Coronary artery (tissue), 2 donors: Measurements from ENCODE around the gene IMPG2.

Experiments
- DNase-seq: peaks from one replicate; pipeline ENCODE4 v3.0.0-alpha.2; 2017; ENCODE audit warnings: low spot score
- H3K27ac ChIP-seq, 2 donors: fragments of 200-600 bp; sonication (generic); one replicate each; pipeline ENCODE4 v1.5.1; 2016 to 2019
- H3K4me3 ChIP-seq: fragments of 200-600 bp; sonication (generic); 2 replicates; pipeline ENCODE4 v1.5.1; 2016; ENCODE audit warnings: mild to moderate bottlenecking, moderate library complexity
- TF ChIP-seq, protein P1 (sequence below): fragments of 200-600 bp; sonication (generic); IDR thresholded peaks from one replicate; pipeline ENCODE4 v1.5.1; 2019; ENCODE audit warnings: antibody characterized with exemption

IMPG2 gene

DNA sequence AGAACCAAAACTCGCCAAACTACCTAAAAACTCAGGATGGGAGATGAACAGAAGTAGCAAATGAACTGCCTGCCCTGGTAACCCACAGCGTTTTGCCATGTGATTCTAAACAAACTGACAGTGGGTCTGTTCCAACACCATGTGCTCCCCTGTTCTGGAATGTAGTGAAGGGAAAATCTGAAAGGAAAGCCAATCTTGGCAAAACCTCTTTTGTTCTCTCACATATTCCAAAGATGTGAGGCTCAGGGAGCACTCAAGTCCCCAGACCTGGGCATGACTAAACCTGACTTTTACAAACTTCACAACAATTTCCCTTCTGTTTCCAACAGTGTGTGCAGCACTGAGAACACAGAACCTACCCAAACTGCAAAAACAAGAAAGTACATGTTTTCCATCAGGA is 116.1 kb downstream of the IMPG2 start:
- TF ChIP-seq, protein P1, sequence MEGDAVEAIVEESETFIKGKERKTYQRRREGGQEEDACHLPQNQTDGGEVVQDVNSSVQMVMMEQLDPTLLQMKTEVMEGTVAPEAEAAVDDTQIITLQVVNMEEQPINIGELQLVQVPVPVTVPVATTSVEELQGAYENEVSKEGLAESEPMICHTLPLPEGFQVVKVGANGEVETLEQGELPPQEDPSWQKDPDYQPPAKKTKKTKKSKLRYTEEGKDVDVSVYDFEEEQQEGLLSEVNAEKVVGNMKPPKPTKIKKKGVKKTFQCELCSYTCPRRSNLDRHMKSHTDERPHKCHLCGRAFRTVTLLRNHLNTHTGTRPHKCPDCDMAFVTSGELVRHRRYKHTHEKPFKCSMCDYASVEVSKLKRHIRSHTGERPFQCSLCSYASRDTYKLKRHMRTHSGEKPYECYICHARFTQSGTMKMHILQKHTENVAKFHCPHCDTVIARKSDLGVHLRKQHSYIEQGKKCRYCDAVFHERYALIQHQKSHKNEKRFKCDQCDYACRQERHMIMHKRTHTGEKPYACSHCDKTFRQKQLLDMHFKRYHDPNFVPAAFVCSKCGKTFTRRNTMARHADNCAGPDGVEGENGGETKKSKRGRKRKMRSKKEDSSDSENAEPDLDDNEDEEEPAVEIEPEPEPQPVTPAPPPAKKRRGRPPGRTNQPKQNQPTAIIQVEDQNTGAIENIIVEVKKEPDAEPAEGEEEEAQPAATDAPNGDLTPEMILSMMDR, result no peak
- no peak overlapping the region for H3K27ac ChIP-seq
- H3K4me3 ChIP-seq, result no peak overlapping the region
- DNase-seq, result no peak

DNA sequence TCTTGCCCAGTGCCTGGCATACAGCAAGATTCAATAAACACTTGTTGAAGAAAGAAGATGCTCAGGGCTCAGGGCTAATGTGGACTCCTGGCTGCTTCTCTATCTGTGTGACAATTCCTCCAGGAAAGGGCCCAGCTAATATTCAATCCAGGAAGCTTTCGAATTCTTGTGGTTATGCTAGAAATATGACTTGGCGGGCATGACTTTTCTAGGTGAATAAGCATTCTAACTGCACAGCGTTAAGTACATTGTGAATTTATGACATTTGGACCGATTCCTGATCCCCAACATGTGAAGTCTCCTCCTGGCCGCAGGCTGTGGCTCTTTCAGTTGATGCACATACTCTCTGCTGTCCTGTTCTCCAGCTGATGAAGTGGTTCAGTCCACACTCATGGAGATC is 117.0 kb downstream of the IMPG2 start:
- H3K4me3 ChIP-seq, result no peak overlapping the region
- DNase-seq, result no peak
- TF ChIP-seq, protein P1, result no peak
- no peak overlapping the region for H3K27ac ChIP-seq

DNA sequence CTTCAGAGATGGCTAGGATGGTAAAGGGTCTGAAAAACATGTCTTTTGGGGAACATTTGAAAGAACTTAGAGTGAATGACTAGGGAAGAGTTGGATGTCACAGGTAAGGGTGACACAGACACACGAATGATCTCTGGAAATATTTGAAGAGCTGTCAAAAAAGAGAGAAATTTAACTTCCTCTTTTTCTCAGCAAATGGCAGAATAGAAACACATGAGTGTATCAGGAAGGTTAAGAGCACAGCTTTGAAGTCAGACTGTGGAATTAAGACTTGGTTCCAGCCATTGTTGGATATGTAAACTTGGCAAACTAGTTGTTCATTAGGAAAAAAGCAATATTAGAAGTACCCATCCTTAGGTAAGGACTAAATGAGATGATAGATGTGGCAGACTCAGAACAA is 117.7 kb downstream of the IMPG2 start:
- no peak overlapping the region for H3K27ac ChIP-seq
- DNase-seq, result no peak

DNA sequence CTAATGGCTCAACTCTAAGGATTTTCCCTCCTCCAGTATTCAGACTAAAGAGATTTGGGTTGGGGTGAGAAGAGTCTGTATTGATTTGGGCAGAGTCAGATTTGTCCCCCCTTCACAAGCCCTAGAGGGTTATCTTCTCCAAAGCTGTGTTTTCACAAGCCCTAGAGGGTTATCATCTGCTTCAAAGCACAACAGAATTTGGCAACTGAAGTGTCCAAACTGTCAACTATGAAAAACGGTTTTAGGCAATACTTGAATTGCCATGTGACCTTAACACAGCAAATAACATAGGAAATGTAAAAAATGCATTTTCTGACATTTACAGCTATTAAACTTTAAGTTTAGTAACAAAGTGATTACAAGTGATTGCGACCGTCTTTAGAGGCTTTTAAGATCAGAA is 119.9 kb downstream of the IMPG2 start:
- no peak for DNase-seq
- Histone ChIP-seq H3K27ac (no peak overlapping the region), H3K4me3 (no peak overlapping the region)
- TF ChIP-seq, protein P1, result no peak

More for the DNA sequence above, 117.7 kb downstream of the IMPG2 start:
- no peak overlapping the region for H3K4me3 ChIP-seq
- TF ChIP-seq, protein P1, result no peak

DNA sequence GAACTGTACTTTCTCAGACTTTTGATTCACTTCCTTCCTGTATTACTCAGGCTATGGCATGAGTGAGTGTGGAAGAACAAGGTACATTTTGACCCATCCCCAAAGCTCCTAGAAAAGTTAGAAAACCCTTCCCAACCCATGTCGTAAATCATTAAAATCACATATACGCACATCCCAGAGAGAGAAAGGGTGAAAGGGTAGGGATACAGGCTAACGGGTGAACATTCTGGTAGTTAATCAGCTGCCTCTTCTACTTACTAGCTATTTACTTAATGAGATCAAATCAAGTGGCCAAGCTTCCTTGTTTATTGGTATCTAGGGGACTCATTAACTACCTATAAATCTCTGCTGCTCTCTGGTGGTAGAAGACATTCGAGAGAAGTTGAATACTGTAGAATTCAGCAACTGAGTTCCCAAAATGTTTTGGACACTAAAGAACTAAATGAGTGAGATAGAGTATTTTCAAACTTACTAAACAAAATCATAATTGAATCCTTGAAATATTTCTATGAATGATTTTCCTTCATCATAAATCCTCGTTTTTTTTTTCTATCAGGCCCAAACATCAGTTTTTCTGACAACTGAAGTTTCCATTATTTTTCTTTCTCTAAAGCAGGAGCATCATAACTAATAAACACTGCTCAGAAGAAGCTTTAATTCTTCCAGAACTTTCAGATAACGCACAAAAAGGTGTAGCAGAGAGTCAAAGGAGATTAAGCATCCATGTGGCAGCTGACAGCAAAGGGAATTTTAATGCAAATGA is 124.2 kb downstream of the IMPG2 start:
- TF ChIP-seq, protein P1, result peak; percentile 51
- no peak overlapping the region for H3K27ac ChIP-seq
- no peak overlapping the region for H3K4me3 ChIP-seq
- DNase-seq, result no peak

DNA sequence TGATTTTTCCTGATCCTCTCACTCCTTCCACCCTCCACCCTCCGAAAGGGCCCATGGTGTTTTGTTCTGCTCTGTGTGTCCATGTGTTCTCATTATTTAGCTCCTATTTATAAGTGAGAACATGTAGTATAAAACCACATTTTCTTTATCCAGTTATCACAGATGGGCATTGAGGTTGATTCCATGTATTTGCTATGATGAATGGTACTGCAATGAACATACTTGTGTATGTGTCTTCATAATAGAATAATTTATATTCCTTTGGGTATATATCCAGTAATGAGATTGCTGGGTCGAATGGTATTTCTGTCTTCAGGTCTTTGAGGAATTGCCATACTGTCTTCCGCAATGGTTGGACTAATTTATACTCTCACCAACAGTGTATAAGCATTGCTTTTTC is 126.0 kb downstream of the IMPG2 start:
- no peak for DNase-seq
- TF ChIP-seq, protein P1, result no peak
- Histone ChIP-seq H3K27ac (no peak overlapping the region), H3K4me3 (no peak overlapping the region)

DNA sequence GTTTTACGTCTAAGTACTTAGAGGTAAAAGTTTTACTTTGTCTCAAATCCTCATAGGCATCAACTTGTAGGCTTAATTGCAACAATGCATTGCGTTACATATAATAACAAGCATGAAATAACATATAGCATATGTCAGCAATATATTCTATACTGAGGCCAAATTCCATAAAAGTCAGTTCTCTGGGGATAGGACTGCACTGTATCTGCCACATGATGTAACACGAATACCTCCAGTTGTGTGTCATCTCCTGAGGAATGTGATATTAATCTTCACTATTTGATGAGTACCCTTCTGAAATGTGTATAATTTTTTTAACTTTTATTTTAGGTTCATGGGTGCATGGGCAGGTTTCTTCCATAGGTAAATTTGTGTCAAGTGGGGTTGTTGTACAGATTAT is 126.4 kb downstream of the IMPG2 start:
- no peak overlapping the region for H3K27ac ChIP-seq
- H3K4me3 ChIP-seq, result no peak overlapping the region
- no peak for DNase-seq
- TF ChIP-seq, protein P1, result no peak
